ENCODE measurements around the gene CCDC185. TPM values are rescaled to one million over a fixed set of nuclear protein-coding genes. Genes with fewer than 3 reads are reported as not detected.

Gene CCDC185
- total RNA-seq, 3 donors from 2014 or later, result not detected

GRCh38 chr1:223347583-223347982, 45.6 kb upstream of the CCDC185 start:
- Histone ChIP-seq H3K9me3 (no peaks in the 10 kb centered on the region), H3K36me3 (ENCODE audit: low read depth) (no peaks in the 10 kb centered on the region), H3K4me3 (no peak overlapping the region), H3K4me1 (ENCODE audit: low read depth) (no peaks in the 10 kb centered on the region)
- no peak for TF ChIP-seq CTCF (IDR thresholded peaks at IDR 0.05)
- ATAC-seq, result no peak
- DNase-seq, result no peak
- intact Hi-C loops (cut with DNase I, micrococcal nuclease), result no loop called here

GRCh38 chr1:223348439-223348838, 44.8 kb upstream of the CCDC185 start:
- H3K36me3 ChIP-seq (ENCODE audit: low read depth), result no peaks in the 10 kb centered on the region
- intact Hi-C loops (cut with DNase I, micrococcal nuclease), result no loop called here
- ATAC-seq (no peak), DNase-seq (no peak)
- no peak for TF ChIP-seq CTCF (IDR thresholded peaks at IDR 0.05)
- no peak overlapping the region for H3K4me3 ChIP-seq
- H3K4me1 ChIP-seq (ENCODE audit: low read depth), result no peaks in the 10 kb centered on the region
- H3K9me3 ChIP-seq, result no peaks in the 10 kb centered on the region

GRCh38 chr1:223349241-223349640, 44.0 kb upstream of the CCDC185 start:
- no peak overlapping the region for H3K4me3 ChIP-seq
- DNase-seq, result no peak
- no peak for ATAC-seq
- intact Hi-C loops (cut with DNase I, micrococcal nuclease), result no loop called here
- H3K4me1 ChIP-seq (ENCODE audit: low read depth), result no peaks in the 10 kb centered on the region
- no peaks in the 10 kb centered on the region for H3K9me3 ChIP-seq
- no peaks in the 10 kb centered on the region for H3K36me3 ChIP-seq (ENCODE audit: low read depth)
- no peak for TF ChIP-seq CTCF (IDR thresholded peaks at IDR 0.05)

- Histone ChIP-seq H3K9me3 (no peaks in the 10 kb centered on the region), H3K4me3 (no peak overlapping the region), H3K36me3 (ENCODE audit: low read depth) (no peaks in the 10 kb centered on the region), H3K4me1 (ENCODE audit: low read depth) (no peaks in the 10 kb centered on the region)
- ATAC-seq, result no peak
- TF ChIP-seq CTCF (IDR thresholded peaks at IDR 0.05), result no peak
- no peak for DNase-seq
- intact Hi-C loops (cut with DNase I, micrococcal nuclease), result no loop called here
These were observed 42.8 kb upstream of the CCDC185 start for GRCh38 chr1:223350361-223350908.

GRCh38 chr1:223352944-223353343, 40.3 kb upstream of the CCDC185 start:
- no peaks in the 10 kb centered on the region for H3K9me3 ChIP-seq
- DNase-seq, result no peak
- ATAC-seq, result no peak
- TF ChIP-seq CTCF (IDR thresholded peaks at IDR 0.05), result no peak
- H3K4me3 ChIP-seq, result no peak overlapping the region
- no peaks in the 10 kb centered on the region for H3K4me1 ChIP-seq (ENCODE audit: low read depth)
- intact Hi-C loops (cut with DNase I, micrococcal nuclease), result no loop called here
- H3K36me3 ChIP-seq (ENCODE audit: low read depth), result no peaks in the 10 kb centered on the region

- ATAC-seq, result no peak
- intact Hi-C loops (cut with DNase I, micrococcal nuclease), result no loop called here
- TF ChIP-seq CTCF (IDR thresholded peaks at IDR 0.05), result no peak
These were observed 39.3 kb upstream of the CCDC185 start for GRCh38 chr1:223353939-223354338.

More at GRCh38 chr1:223353939-223354338, 39.3 kb upstream of the CCDC185 start:
- Histone ChIP-seq H3K9me3 (no peaks in the 10 kb centered on the region), H3K36me3 (ENCODE audit: low read depth) (no peaks in the 10 kb centered on the region), H3K4me1 (ENCODE audit: low read depth) (no peaks in the 10 kb centered on the region), H3K4me3 (no peak overlapping the region)
- DNase-seq, result no peak

All from mucosa of descending colon (tissue), 3 donors.